Cardiac fibroblast (primary cell): ENCODE measurements around the gene IGSF9.

Experiments
- DNase-seq, 2 donors: peaks; one replicate each; pipeline versions ENCODE4 v3.0.0 to v3.0.0-alpha.2; 2010; ENCODE audit warnings: low read depth in 2 of 2
- H3K4me3 ChIP-seq, 2 donors: replicated peaks in 1 of 2; 1 replicate in 1 of 2; 2 replicates in 1 of 2; pipeline ENCODE4 v1.5.1; 2011; ENCODE audit warnings: low read depth in 2 of 2, low read length in 2 of 2, mild to moderate bottlenecking in 2 of 2, moderate library complexity in 1 of 2
- CTCF ChIP-seq: IDR thresholded peaks from one replicate; pipeline ENCODE4 v1.5.1; 2011; ENCODE audit warnings: low read depth, mild to moderate bottlenecking, low read length, inconsistent platforms

Gene IGSF9

GRCh38 chr1:159938211-159938852, 7.1 kb downstream of the IGSF9 start:
- DNase-seq = no peak
- no peak overlapping the region for H3K4me3 ChIP-seq
- no peak for TF ChIP-seq CTCF

GRCh38 chr1:159937054-159937750, 8.2 kb downstream of the IGSF9 start:
- H3K4me3 ChIP-seq = no peak overlapping the region
- no peak for DNase-seq
- TF ChIP-seq CTCF = no peak

GRCh38 chr1:159936273-159936904, 9.0 kb downstream of the IGSF9 start:
- no peak overlapping the region for H3K4me3 ChIP-seq
- peak; percentile 57 to 64 for DNase-seq
- TF ChIP-seq CTCF = peak; percentile 95

- DNase-seq = no peak
- no peak for TF ChIP-seq CTCF
These were observed 9.6 kb downstream of the IGSF9 start for GRCh38 chr1:159935719-159936272.

GRCh38 chr1:159935305-159935704, 10.1 kb downstream of the IGSF9 start:
- no peak overlapping the region for H3K4me3 ChIP-seq
- TF ChIP-seq CTCF = no peak
- no peak for DNase-seq

More at GRCh38 chr1:159935719-159936272, 9.6 kb downstream of the IGSF9 start:
- no peak overlapping the region for H3K4me3 ChIP-seq

GRCh38 chr1:159934136-159935039, 11.0 kb downstream of the IGSF9 start:
- no peak for TF ChIP-seq CTCF
- no peak overlapping the region for H3K4me3 ChIP-seq

More at GRCh38 chr1:159934136-159935039, 11.0 kb downstream of the IGSF9 start:
- DNase-seq = no peak
